ENCODE data around the gene PPP2CA.
"Not testable (repeated sequence)": the region's sequence is repeated elsewhere in the genome, so short reads cannot be mapped to it uniquely, and the experiment has no call there.

The PPP2CA gene

DNA sequence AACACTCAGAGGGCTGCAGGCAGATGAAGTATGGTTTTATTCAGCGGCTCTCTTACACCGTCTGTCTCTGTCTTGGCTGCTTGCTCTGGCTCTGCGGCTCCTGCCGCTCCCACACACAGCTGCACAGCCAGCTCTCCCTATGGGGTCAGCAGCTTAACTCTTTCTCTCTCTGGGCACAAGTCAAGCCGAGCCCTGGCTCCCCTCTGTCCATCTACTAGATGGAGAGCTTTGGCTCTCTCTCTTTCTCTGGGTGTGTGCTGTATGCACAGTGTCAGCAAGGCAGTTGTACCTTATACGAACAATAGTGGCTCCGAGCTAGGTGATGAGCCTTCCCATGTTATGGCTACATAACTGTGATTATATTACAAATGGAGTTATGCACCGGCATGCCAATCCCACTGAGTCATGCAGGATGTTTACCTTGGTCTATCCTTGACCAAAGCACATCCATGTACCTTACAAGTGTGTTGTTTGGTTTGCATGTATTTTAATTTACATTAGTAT, 19.3 kb upstream of the PPP2CA start:
- no peak for DNase-seq (ENCODE audit: low read depth, low spot score)

GRCh38 chr5:134242146-134242545, 16.3 kb upstream of the PPP2CA start:
- peak; percentile 87 for DNase-seq (ENCODE audit: low read depth, low spot score)

DNA sequence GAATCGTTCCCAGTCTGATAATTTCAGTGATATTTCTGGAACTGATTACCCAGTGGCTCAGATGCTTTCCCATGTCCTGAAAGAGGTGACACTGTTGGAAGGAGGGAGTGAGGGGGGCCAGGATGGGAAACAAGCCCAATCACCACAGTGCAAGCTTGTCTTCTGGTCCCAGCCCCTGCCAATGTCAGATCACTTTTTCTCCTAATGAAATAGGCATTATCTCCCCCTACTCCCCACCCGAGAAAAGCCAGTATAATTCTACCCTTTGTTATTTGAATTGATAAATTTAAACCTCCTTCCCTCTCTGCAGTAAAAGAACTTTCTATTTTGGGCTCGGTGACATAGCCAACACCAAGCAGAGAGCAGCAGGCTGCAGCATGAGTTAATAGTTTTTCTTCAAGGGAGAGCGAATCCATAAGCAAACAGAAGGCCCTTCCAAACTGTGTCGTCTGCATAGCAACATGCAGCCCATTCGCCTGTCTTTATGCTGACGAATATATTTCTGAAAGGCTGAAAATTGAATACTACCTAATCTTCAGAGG, 14.6 kb upstream of the PPP2CA start:
- DNase-seq (ENCODE audit: low read depth, low spot score): no peak

DNA sequence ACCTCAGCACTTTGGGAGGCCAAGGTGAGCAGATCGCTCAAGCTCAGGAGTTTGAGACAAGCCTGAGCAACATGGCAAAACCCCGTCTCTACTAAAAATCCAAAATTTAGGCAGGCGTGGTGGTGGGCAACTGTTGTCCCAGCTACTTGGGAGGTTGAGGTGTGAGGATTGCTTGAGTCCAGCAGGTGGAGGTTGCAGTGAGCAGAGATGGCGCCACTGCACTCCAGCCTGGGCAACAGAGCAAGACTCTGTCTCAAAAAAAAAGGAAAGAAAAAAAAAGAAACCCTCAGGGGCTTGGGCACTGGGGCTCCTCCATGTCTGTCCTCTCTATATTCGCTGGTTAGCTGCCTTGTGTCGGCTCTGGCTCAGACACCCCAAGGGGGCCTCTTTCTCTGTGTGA, 10.9 kb upstream of the PPP2CA start:
- no peak for DNase-seq (ENCODE audit: low read depth, low spot score)

DNA sequence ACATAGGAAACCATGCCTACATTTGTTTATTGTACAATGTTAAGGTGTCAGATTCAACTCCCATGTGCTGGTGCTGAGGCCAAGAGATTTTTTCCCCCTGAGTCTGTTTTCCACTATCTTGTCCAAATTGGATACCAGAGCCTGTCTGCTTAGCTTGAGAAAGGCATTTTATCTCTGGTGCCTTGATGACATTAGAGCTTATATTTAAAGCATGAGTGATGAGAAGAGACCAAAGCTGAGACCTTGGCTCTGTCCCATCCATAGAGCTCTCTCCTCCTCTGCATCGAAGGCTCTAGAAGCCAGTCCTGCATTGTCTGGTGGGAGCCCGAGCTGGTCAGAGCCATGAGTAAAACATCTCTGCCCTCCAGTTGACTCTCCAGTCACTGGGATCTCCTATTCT, 10.4 kb upstream of the PPP2CA start:
- no peak for DNase-seq (ENCODE audit: low read depth, low spot score)

GRCh38 chr5:134228624-134229023, 2.8 kb upstream of the PPP2CA start:
- DNase-seq (ENCODE audit: low read depth, low spot score): no peak

GRCh38 chr5:134227776-134228175, 1.9 kb upstream of the PPP2CA start:
- DNase-seq (ENCODE audit: low read depth, low spot score): no peak

- DNase-seq (ENCODE audit: low read depth, low spot score): no peak
Observed at GRCh38 chr5:134227259-134227658, 1.4 kb upstream of the PPP2CA start.

- DNase-seq (ENCODE audit: low read depth, low spot score): no peak
Observed at GRCh38 chr5:134226441-134227192, 744 bp upstream of the PPP2CA start.

DNA sequence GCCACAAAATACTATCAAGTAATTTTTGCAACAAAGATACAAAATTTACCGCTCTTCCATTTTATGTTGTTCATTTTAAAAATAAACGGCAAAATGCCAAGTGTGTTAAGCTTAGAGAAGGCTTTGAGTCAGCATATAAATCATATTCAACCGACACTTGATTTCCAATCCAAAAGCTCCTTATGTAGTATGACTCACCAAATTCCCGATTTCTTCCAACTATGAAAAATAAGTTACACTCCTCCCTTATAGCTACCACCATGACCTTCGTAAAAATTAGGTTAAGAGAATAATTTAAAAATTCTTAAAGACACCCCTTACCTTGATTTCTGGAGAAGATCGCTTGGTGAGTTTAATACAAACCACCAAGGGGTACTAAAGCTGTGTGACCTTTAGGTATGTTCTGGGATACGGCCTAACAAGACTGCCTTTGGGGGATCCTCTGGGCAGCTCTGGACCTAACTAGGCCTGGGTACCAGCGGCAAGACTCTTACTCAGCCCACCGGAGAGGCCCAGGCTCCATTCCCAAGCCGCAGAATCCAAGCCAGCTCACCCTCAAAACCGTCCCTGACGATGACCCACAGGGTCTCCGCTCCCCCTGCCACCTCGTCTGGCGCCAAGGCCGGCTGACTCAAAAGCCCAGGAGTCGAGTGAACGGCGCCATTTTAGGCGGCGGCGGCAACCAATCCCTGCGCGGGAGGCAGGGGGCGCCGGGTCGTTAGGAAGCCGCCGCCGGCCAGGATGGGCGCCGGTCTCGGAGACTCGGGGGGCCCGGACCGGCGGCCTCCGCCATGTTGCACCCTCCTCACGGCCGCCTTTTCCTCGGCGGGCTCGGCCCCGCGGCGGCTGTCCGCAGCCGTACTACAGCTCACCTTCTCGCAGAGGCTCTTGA, 739 bp downstream of the PPP2CA start:
- DNase-seq (ENCODE audit: low read depth, low spot score): no peak

DNA sequence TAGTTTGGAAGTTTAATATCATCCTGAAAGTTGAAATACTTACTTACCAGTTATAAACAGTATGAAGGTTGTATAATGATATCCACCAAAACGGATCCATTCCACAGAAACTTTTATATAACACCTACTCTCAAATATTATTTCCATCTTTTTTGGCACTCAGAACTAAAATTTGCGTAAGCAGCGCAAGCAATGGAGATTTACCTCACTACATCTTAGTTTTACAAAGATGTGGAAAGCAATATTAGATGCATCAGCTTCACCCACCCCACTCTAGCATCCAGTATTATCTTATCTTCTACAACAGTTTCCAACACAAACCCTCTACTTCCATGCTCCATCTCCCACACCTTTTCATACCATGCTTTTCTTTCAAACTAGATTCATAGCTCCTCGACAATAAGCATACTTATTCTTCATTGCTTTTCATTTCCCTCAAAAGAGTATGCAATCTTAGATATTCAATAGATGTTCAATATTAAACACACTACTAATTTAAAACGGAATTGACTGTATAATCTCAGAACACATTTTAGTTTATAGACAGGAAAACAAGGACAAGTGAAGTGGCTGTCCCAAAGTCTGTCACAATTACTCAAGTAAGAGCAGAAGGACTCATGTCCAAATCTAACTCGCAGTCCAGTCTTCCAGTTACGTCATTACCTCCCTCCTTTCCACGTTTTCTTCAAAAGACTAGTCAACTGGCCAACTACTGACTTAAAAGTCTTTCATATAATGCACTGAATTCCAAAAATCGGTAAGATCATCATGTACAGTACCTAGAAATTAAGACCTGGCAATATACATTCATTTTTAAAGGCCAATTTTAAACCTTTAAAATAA, 2.2 kb downstream of the PPP2CA start:
- DNase-seq (ENCODE audit: low read depth, low spot score): no peak

DNA sequence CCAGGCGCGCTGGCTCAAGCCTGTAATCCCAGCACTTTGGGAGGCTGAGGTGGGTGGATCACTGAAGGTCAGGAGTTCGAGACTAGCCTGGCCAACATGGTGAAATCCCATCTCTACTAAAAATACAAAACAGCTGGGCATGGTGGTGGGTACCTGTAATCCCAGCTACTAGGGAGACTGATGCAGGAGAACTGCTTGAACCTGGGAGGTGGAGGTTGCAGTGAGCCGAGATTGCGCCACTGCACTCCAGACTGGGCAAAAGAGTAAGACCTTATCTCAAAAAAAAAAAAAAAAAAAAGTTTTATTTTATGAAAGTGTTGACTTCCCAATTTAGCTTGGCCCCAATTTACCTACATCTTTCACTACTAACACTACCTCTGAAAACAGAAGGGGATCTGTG, 4.2 kb downstream of the PPP2CA start:
- DNase-seq (ENCODE audit: low read depth, low spot score): not testable (repeated sequence)

- DNase-seq (ENCODE audit: low read depth, low spot score): no peak
Observed at GRCh38 chr5:134215757-134216156, 10.1 kb downstream of the PPP2CA start.

GRCh38 chr5:134211263-134212031, 14.4 kb downstream of the PPP2CA start:
- DNase-seq (ENCODE audit: low read depth, low spot score): not testable (repeated sequence)

DNA sequence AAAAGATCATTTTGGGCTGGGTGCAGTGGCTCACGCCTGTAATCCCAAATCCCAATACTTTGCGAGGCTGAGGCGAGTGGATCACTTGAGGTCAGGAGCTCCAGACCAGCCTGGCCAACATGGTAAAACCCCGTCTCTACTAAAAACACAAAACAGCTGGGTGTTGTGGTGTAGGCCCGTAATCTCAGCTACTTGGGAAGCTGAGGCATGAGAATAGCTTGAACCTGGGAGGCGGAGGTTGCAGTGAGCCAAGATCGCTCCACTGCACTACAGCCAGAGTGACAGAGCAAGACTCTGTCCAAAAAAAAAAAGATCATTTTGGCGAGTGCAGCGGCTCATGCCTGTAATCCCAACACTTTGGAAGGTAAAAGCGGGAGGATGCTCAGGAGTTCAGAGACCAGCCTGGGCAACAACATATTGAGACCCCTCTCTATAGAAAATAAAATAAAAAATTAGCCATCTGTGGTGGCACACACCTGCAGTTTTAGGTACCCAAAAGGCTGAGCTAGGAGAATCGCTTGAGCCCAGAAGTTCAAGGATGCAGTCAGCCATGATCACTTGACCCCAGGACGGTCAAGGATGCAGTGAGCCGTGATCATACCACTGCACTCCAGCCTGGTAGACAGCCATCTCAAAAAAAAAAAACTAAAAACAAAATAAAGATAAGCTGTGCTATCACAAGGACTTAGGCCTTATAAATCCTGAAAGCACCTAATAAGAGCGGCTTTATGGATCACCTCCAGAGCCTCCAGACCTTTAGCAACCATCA, 16.2 kb downstream of the PPP2CA start:
- no peak for DNase-seq (ENCODE audit: low read depth, low spot score)

DNA sequence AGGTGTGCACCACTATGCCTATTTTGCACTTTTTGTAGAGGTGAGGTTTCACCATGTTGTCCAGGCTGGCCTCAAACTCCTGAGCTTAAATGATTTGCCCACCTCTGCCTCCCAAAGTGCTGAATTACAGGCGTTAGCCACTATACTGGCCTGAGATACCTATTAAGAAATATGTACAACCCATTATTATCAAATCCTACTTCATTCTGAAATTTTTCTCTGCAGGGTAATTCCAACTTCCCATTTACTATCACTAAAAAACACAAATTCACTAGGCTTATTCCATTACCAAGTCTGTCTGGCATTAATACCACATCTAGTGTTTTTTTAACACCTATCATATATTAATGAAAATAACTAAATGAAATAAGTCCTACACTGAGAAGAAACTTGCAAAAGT, 18.2 kb downstream of the PPP2CA start:
- no peak for DNase-seq (ENCODE audit: low read depth, low spot score)

- DNase-seq (ENCODE audit: low read depth, low spot score): no peak
Observed at GRCh38 chr5:134206627-134207160, 19.2 kb downstream of the PPP2CA start.

- no peak for DNase-seq (ENCODE audit: low read depth, low spot score)
Observed at GRCh38 chr5:134204575-134204974, 21.3 kb downstream of the PPP2CA start.

- no peak for DNase-seq (ENCODE audit: low read depth, low spot score)
Observed at GRCh38 chr5:134203630-134204029, 22.2 kb downstream of the PPP2CA start.

DNA sequence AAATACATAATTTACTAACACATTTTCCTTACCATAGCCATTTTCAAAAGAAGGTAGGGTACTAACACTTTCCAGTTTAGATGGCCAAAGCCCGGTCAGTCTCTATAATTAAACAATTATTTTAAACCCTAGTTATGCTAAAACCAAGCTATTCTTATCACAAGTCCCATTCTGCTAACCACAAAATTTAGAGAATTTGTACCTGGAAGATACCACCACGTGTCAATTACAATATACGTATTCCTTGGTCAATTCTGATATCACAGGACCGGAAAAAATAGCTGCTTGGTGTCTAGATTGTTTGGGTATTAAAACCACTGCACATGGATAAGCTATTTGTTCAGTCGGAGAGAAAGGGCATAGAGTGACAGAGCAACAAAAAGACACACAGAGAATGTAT, 30.2 kb downstream of the PPP2CA start:
- DNase-seq (ENCODE audit: low read depth, low spot score): no peak

Data from smooth muscle cell of the brain vasculature (primary cell).